GM08714 (cell line): ENCODE results near the gene PAK2.
"Not testable (repeated sequence)": the region's sequence is repeated elsewhere in the genome, so short reads cannot be mapped to it uniquely, and the experiment has no call there.

Experiments used
- H3K4me3 ChIP-seq: fragments of 200-500 bp; sonication (Bioruptor generic); 2 replicates; pipeline ENCODE4 v1.5.1; 2014; ENCODE audit warnings: mild to moderate bottlenecking, low read length, inconsistent platforms
- ZNF274 ChIP-seq: IDR thresholded peaks from 2 replicates; pipeline ENCODE4 v1.6.1; 2012; ENCODE audit warnings: mild to moderate bottlenecking, low read depth, low read length

Gene PAK2

DNA sequence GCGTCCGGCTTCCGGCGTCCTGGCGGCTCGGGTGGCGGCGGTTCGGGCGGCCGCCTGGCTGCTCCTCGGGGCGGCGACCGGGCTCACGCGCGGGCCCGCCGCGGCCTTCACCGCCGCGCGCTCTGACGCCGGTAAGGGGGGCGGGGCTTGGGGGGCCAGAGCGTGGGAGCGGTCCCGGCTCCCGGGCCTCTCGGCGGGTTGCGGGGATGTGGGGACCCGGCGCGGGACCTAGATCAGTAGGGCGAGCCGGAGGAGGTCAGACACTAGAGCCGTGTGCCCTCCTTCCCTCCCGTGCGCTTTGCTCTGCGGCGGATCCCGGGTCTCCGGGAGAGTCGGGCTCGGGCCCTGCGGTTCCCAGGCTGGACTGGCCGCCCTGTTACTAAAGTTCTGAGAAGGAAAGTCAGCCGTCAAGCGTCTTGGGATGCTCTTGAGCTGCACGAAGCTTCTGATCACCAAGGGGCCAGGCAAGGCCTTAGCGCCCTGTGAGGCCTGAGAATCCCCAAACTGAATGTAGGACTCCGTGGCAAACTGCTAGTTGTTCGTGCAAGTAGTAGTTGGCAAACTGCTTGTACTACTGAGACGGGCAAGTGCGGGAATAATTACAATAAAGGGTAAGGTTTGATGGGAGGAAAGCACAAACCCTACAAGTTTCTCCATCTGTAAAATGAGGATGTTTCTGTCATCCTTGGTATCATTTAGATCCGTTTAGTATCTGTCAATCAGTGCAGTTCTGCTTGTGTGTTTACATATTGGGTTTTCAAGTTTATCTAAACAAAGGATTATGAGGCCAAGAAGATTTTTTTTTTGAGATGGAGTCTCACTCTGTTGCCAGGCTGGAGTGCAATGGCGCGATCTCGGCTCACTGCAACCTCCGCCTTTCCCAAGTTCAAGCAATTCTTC is 26.9 kb upstream of the PAK2 start:
- TF ChIP-seq ZNF274, result no peak
- H3K4me3 ChIP-seq, result peak overlapping the region; percentile 62

GRCh38 chr3:196717162-196717561 is 22.5 kb upstream of the PAK2 start:
- not testable (repeated sequence) for H3K4me3 ChIP-seq

DNA sequence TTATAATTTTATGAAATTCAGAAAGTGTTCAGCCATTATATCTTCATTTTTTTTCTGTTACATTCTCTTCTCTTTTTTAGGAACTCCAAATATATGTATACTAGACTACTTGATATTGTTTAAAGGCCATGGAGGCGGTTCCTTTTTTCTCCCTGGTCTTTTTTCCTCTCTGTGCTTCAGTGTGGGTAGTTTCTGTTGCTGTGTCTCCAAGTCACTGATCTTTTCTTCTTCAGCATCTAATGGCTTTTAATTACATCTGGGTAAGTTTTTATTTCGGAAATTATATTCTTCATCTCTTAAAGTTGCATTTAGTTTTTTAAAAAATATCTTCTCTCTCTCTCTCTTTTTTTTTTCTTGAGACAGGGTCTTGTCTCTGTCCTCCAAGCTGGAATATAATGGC is 18.6 kb upstream of the PAK2 start:
- TF ChIP-seq ZNF274, result no peak
- H3K4me3 ChIP-seq, result no peak overlapping the region

DNA sequence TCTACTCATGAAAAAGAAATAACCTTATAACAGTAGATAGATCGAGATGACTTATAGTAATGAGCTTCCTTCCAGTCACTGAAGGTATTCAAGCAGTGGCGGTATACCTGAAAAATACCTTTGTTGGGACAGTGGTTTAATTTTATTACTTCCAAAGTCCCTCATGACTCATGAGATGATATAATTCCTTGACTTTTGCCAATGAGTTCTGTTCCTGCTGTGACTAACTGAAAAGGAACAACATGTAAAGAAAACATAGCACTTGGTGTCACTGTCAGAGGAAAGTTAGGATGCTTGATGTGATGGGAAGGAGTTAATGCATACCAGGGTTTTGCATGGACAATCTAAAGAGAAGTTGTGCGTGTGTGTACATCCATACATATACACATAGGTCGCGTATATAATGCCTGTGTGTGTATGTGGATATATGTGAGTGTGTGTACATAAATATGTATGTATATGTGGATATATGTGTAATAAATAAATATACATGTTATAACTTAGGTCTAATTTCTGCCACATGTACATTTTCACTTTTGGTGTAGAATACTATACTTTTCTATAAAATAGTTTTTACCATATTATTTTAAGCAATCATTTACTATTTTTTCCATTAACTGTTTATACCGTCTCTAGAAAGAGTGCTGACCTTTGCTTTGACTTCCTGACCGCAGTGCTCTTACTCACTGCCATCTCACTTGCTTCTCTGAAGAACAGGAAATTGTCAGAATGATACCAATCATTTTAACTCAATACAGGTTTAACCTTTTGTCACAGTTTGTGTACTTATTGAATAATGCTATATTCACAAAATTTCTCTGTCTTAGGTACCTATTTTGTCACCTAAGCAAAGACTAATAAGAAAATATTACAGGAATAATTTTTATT is 12.6 kb upstream of the PAK2 start:
- H3K4me3 ChIP-seq, result no peak overlapping the region

DNA sequence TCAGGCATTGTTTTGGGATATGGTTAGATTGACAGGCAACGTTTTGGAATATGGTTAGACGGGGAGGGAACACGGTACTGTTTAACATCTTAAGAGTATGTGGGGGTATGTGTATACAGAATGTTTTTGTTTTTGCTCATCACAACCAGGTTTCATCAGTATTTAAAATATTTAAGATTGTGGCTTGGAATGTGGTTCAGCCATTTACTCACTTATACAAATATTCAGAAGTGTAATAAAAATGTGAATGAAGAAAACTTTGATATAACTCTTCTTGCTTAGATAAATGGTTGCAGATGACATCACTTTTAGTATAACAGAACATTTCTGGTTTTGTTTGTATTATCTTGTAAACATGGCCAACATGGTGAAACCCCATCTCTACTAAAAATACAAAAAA is 3.9 kb upstream of the PAK2 start:
- no peak for TF ChIP-seq ZNF274
- no peak overlapping the region for H3K4me3 ChIP-seq

More for the DNA sequence above, 12.6 kb upstream of the PAK2 start:
- no peak for TF ChIP-seq ZNF274

DNA sequence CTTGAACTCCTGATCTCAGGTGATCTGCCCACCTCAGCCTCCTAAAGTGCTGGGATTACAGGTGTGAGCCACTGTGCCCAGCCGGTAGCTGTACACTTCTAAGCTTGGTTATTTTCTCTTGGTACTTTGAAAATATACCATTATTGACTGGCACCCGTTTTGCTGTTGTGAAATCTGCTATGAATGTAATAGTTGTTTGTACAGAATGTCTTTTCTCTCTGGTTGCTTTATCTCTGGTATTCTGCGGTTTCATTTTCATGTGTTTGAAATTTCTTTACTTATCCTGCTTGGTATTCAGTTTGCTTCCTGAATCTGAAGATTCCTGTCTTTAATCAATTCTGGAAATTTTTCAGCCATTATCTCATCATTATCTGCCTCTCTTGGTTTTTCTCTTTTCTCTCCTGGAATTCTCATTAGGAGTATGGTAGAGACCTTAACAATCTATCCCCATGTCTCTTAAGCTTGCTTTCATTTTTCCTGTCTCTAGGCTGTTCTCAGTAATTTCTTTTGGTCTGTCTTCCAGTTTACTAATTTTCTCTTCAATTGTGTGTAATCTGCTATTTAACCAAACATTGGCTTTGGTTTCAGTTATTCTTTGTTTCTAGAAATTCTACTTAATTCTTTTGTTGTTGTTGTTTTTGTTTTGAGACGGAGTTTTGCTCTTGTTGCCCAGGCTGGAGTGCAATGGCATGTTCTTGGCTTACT is 2.8 kb upstream of the PAK2 start:
- no peak for TF ChIP-seq ZNF274
- no peak overlapping the region for H3K4me3 ChIP-seq

DNA sequence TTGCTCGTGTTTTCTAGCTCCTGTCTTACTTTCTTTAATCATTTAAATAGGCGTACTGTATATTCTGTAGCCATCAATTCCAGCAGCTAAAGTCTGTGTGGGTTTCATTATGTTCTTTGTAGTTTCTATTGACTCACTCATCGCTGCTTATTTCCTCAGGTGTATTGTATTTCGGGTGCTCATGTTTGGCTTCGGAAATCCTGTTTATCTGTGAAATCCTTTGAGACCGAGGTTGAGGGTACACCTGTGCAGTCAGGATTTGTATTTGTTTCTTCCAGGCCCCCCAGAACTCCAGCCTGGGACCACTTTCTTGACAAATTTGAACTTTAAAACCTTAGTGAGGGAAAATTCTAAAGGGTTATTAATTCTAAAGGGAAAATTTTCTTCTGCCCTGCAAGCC is 2.0 kb upstream of the PAK2 start:
- H3K4me3 ChIP-seq, result no peak overlapping the region
- TF ChIP-seq ZNF274, result no peak

DNA sequence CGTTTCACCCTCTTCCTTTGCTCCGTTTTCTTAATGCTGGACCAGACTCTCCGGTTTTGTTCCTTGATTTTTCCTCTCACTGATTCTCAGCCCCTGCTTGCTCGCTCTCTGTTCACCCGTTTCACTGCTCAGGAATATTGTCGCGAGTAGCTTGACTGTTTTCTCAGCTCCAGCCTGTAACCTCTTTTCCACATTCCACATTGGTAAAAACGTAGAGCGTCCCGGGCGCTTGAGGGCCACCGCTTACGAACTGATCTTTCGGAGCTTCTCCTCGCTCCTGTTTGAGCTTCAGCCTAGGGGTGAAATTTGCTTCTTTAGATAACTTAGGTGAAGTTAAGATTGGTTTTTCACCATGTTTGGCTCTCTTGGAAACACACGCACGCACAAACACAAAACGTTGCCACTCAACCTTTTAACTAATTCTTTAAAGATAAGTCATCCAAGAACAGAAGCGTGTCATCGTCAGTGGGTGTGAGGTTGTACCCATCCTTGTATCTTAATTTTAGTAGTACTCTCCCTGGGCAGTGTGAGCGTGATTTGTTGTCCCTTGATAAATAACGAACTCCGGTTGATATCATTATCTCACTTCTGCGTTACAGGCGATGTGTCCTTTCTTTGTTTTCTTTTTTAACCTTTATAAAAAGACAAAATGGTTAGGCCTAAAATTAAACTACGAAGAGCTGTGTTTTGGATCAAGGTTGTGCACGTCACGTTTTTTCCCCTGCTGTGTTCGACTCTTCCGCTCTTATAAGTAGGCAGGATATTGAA is 1.0 kb downstream of the PAK2 start:
- no peak for TF ChIP-seq ZNF274
- H3K4me3 ChIP-seq, result peak overlapping the region; percentile 75

- TF ChIP-seq ZNF274, result no peak
- H3K4me3 ChIP-seq, result peak overlapping the region; percentile 75; the same call in 1 of the 2 replicates
Observed at GRCh38 chr3:196741249-196741889, 1.7 kb downstream of the PAK2 start.

- not testable (repeated sequence) for H3K4me3 ChIP-seq
Observed at GRCh38 chr3:196743569-196743968, 3.9 kb downstream of the PAK2 start.

DNA sequence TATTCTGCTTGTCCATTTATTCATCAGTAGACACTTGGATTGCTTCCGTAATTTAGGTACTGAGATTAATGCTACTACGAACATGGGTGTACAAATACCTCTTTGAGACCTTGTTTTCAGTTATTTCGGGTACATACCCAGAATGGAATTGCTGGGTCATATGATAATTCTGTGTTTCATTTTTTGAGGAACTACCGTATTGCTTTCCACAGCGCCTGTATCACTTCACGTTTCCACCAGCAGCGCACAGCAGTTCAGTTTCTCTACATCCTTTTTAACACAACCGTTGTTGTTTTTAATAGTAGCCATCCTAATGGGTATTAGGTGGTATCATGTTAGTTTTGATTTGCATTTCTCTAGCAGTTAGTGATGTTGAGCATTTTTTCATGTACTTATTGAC is 9.5 kb downstream of the PAK2 start:
- H3K4me3 ChIP-seq, result no peak overlapping the region
- no peak for TF ChIP-seq ZNF274

GRCh38 chr3:196753201-196753600 is 13.5 kb downstream of the PAK2 start:
- H3K4me3 ChIP-seq, result no peak overlapping the region
- no peak for TF ChIP-seq ZNF274
